Stimulated activated CD4-positive, alpha-beta T cell treated with anti-CD3 and anti-CD28 coated beads, Interleukin-1b, Interleukin-23, amount 100 ng/mL, for 1 hour (primary cell): Measurements from ENCODE around the gene WDR3.
A peak's percentile ranks its signal among the peaks of the same experiment; 100 is the strongest.
"Not testable (repeated sequence)": the region's sequence is repeated elsewhere in the genome, so short reads cannot be mapped to it uniquely, and the experiment has no call there.

ENCODE experiments used
- DNase-seq, 2 donors: peaks; one replicate each; pipeline ENCODE4 v3.0.0-alpha.2; 2020; ENCODE audit warnings: low read depth in 2 of 2

Gene WDR3

GRCh38 chr1:117929343-117930172 lies at the start of gene WDR3, which contains the start of gene GDAP2:
Gene WDR3 (plus strand): TSS chr1:117929739. CDS start chr1:117933320, 3,581 bp downstream.
Gene GDAP2 (minus strand): TSS chr1:117929621. CDS start chr1:117920357, 9,264 bp downstream.
- DNase-seq, result peak; percentile 78 to 88

GRCh38 chr1:117883616-117884015 lies 45.9 kb upstream of the WDR3 start:
- no peak for DNase-seq

- no peak for DNase-seq
These were observed 43.3 kb upstream of the WDR3 start for GRCh38 chr1:117886101-117886795.

DNA sequence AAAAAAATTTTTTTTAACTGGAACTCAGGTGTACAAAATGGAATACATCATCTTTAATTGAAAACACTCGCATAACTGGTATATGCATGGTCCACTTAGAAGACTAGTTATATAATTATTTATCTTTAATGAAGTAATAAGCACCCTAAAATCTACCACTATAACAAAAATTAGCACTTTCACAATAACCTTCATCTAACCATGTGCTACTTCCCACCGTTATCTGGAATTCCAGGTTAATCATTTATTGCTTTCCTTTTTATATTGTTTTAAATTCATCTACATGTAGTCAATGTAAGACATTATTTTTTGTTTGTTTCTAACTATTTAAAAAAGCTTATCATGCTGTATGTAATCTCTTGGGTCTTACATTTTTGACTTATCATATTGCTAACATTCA lies 39.1 kb upstream of the WDR3 start:
- no peak for DNase-seq

GRCh38 chr1:117892512-117892911 lies 37.0 kb upstream of the WDR3 start:
- no peak for DNase-seq

DNA sequence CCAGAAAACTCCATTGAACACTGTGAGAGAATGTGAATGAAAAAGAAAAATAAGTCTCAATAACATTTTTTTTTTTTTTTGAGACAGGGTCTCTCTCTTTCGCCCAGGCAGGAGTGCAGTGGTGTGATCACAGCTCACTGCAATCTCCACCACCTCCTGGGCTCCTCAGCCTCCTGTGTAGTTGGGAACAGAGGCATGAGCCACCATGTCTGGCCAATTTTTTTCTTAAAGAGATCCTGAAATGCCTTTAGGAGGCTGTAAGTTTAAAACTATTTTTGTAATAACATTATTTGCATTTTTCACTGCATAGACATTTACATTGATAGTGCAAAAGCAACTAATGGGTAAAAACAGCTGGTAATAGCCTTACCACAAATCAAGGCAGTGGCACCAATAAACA lies 35.5 kb upstream of the WDR3 start:
- no peak for DNase-seq

DNA sequence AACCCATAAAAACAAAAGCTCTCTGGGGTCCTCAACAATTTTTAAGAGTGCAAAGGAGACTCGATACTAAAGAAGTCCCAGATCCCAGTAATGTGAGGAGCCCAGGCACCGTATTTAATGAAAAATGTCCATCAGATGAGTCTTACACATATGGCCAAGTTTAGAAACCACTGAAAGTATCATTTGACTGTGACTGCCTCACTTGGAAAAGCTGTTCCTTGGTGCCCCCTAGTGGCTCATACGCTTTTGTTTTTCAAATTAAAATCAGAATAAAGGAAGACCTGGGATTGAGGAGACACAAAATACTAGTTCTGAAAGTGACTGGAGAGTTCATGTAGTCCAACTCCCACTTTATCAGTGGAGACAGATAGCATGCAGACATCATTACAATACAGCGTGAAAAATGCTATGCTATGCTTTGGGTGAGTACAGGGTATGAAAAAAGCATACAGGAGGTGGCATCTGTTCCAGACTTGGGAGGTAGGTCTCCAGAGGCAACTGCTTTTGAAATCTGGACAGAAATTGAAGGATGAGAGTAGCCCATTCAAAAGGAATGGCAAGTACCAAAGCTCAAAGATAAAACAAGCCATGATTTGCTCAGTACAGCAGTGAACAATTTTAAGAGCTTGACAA lies 33.9 kb upstream of the WDR3 start:
- peak; percentile 3 to 24 for DNase-seq

- no peak for DNase-seq
These were observed 32.0 kb upstream of the WDR3 start for GRCh38 chr1:117897551-117897950.

DNA sequence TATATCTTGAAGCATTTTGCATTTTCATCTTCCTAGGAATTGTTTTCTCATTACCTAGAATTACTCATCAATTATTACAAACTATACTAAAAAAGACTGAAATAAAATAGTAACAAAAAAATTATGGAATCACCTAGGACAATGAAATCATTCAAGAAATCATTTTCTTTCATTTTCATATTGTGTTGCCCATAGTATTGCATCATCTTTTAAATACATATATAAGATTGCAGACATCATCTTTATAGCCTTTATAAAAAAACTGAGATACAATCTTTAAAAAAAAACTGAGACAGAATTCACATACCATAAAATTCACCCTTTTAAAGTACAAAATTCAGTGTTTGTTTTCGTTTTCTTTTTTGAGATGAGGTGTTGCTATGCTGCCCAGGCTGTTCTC lies 29.7 kb upstream of the WDR3 start:
- DNase-seq, result no peak

GRCh38 chr1:117902944-117903343 lies 26.6 kb upstream of the WDR3 start:
- no peak for DNase-seq

DNA sequence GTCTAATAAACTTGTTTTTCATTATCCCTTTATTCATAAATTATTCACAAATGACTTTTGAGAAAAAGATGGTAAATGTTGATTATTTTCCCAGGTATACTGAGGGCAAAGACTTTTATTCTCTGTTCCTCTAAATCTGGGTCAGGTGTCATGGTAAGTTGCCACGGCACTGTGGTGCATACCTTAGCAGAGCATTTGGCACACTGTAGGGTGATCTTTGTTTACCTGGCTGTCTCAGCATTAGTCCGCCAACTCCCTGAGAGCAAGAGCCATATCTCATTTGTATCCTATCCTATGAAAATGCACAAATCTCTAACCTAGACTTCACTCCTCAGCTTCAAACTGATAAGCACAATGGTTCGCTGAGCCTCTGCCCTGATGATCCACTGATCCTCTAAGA lies 25.1 kb upstream of the WDR3 start:
- no peak for DNase-seq

DNA sequence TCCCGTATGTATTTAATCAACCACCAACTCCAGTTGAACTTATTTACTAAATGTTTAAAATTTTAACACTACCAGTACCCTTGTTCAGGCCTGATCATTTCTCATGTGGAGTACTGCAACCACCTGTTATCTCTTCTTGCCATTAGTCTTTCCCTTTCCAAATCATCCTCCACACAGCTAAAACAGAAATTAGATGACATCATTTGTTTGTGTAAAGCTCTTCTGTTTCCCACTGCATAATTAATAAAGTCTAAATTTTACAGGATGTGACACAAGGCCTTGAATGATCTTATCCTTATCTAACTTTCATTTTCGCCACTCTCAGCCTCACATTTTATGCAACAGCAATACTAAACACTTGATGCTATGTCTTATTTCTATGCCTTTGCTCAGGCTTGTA lies 24.5 kb upstream of the WDR3 start:
- DNase-seq, result no peak

- DNase-seq, result no peak
These were observed 18.5 kb upstream of the WDR3 start for GRCh38 chr1:117911051-117911450.

GRCh38 chr1:117919376-117919775 lies 10.2 kb upstream of the WDR3 start:
- no peak for DNase-seq

DNA sequence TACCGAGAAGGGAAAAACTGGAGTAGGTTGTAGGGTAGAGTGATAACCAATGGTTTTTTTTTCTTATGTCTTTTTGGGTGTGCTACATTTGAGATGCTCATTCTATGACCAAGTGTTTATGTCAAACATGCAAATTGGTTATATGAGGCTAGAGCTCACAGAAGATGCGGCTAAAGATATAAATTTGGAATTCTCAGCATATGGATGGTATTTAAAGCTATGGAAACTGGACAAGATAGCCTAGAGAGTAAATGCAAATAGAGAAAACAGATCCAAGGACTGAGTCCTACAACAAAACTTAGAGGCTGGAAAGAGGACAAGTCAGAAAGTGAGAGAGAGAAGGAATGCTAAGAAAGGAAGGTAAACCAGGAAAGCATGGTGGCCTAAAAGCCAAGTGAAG lies 7.5 kb upstream of the WDR3 start:
- no peak for DNase-seq

DNA sequence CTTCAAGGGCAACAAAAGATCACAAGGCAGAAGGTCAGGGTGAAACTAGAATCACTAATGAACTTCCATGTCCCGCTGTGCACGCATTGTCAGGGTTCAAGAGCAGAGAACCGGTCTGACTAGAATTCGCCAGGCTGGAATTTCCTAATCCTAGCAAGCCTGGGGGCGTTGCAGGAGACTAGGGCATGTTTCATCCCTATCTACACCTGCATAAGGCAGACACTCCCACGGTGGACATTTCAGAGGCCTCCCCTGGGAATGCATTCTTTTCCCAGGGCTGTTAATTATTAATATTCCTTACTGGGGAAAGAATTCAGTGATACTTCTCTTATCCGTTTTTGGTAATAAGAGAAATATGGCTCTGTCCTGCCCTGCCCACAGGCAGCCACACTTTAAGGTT lies 6.8 kb upstream of the WDR3 start:
- not testable (repeated sequence) for DNase-seq

DNA sequence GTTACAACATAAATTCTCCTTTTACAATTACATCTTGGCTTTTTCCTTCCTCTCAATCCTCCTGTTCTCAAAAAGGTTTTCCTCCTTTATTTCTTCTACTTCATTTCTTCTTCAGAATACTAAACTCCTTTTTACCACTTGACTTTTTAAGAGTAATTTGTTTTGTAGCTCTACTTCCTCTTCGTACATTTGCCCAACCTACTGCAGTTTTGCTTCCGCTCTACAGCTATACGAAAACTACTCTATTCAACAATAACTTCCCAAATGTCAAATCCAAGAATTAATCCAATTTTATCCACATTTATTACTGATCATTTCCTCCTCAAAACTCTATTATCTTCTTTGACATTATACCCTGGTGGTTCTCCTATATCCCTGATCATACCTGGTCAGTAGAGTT lies 3.6 kb upstream of the WDR3 start:
- DNase-seq, result no peak

DNA sequence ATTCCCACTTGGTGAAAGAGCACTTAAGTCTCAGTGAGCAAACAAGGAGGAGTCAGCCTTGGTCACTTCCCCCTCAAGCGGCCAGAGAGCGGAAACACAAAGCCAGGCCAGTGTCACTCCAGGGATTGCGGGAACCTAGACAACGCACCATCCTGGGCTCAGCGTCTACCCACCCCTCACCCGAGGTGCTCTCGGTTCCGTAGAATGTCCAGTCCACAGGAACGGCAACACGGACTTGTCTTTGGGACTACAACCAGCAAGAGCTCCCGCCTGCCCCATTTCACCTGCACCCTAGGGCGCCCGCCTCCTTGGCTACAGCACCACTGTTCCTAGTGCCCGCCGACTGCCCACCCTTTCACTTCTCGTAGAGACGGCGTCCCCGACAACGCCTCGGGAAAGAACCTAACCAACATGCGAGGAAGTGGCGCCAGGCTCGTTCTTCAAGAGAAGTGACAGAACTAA lies 627 bp upstream of the WDR3 start:
- no peak for DNase-seq

- DNase-seq, result no peak
These were observed 571 bp downstream of the WDR3 start for GRCh38 chr1:117930173-117930447.

DNA sequence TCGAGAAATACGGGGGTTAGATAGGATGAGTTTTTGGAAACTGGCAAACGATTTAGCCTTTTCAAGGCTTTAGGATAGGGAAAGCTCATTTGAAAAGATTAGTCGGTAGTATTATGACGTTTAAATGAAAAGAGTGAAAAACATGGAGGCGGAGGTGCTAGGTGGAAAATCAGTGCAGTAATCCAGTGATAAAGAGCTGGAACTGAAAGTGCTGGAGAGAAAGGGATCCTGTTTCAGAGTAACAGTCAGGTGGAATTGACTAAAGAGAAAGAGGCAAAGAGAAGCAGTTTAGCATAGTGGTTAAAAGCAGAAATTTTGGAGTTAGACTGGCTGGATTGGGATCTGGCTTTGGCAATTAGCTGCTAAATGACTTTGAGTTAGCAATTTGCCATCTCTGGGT lies 945 bp downstream of the WDR3 start:
- no peak for DNase-seq

GRCh38 chr1:117932576-117932975 lies 3.0 kb downstream of the WDR3 start:
- DNase-seq, result no peak

DNA sequence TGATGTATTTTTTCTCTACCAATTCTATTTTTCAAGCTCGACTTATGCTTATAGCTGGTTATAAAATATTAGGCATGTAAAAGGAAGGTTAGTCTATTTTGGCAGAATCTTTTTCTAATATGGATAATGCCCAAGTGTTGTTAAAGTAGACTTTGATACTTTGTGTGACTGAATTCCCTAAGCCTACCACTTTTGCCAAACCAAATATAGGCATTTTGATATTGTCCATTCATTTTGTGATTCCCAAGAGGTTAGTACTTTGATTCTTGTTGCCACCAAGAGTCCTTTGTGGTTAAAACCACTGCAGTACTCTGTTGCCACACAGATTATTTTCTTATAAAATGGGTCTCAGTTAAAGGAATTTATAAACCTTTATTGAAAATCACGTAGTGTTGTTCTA lies 4.2 kb downstream of the WDR3 start:
- no peak for DNase-seq

DNA sequence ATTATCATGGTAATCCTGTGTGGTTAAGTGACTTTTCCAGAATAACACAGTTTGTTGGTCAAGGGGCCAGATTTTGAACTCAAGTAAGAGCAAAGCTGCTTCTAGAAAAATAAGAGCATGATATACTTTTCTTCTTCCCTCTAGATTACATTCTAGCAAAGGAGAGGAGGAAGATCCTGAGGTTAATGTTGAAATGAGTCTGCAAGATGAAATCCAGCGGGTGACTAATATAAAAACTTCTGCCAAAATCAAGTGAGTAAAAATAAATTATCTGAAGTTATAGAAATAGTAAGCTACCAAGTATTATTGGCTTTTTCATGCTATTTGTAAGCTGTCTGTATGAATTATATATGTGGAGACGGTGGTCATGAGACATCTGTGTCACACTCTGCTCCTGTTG lies 12.8 kb downstream of the WDR3 start:
- DNase-seq, result no peak
